Stimulated activated CD8-positive, alpha-beta memory T cell treated with anti-CD3 and anti-CD28 coated beads, Interleukin-12 subunit alpha, Interleukin-12 subunit beta, amount 100 ng/mL, for 24 hours (primary cell): ENCODE data around the gene ERO1A.
"Not testable (repeated sequence)": the region's sequence is repeated elsewhere in the genome, so short reads cannot be mapped to it uniquely, and the experiment has no call there.

Source experiments
- DNase-seq: peaks from one replicate; pipeline ENCODE4 v3.0.0-alpha.2; 2020; ENCODE audit errors: extremely low read depth

ERO1A gene, protein sequence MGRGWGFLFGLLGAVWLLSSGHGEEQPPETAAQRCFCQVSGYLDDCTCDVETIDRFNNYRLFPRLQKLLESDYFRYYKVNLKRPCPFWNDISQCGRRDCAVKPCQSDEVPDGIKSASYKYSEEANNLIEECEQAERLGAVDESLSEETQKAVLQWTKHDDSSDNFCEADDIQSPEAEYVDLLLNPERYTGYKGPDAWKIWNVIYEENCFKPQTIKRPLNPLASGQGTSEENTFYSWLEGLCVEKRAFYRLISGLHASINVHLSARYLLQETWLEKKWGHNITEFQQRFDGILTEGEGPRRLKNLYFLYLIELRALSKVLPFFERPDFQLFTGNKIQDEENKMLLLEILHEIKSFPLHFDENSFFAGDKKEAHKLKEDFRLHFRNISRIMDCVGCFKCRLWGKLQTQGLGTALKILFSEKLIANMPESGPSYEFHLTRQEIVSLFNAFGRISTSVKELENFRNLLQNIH

DNA sequence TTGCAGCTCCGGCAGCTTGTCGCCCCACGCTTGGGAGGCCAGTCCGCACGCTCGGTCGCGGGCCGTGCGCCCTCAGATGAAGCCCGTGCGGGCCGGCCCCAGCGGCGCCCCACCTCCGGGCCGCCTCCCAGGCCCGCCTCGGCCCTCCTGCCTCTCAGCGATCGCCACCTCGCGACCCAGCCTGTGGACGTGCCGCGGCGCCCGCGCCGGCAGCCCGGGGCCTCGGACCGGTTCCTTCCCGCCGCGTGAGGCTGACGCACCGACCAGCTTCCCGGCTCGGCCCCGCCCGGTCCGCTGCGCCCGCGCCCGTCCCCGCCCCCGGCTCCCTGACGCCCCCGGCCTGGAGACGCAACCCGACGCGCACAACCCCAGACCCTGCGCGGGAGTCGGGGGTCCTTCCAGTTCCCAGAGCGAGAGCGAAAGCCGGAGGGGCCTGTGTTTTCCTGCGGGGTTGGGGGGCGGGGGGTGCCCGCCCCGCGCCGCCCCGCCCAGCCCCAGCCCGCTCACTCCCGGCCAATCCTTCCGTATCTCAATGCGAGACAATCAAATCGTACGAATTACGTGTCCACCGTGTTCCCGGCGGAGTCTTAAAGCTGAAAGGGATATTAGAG, at the start of gene ERO1A:
TSS of gene ERO1A (minus strand) at position 78 of the 611 bp plus-strand sequence. CDS start at position 1, 77 bp downstream.
- peak; percentile 28 for DNase-seq

DNA sequence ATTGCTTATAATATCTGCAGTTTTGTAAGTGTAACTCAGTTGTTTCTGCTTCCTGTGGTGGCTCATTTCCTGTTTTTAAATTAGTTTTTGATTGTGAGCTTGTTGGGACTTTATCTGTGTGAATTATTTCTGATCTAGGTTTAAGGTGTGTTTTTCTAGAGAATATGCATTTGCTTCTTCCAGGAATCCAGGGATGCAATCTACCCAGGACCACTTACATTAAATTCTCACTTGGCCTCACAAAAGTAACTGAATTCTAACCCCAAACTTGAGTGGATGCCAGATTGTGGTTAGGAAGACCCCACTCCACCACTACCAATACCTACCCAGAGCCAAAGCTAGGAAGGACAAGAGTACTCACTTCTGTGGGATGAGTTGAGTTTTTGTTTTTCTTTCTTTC, 46.5 kb upstream of the ERO1A start:
- DNase-seq = no peak

DNA sequence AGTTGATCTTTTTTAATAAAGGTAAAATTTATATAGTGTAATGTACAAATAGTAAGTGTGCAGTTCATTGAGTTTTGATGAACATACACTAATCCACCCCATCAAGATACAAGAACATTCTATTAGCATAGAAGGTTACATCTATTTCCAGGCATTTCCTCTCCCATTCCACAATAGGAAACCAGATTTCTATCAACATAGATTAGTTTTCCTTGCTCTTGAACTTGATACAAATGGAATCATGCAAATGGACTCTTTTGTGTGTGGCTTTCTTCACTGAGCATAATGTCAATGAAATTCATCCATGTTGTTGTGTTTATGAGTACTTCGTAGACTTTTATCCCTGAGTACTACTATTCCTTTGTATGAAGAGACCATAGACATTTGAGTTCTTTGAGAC, 45.4 kb upstream of the ERO1A start:
- no peak for DNase-seq

DNA sequence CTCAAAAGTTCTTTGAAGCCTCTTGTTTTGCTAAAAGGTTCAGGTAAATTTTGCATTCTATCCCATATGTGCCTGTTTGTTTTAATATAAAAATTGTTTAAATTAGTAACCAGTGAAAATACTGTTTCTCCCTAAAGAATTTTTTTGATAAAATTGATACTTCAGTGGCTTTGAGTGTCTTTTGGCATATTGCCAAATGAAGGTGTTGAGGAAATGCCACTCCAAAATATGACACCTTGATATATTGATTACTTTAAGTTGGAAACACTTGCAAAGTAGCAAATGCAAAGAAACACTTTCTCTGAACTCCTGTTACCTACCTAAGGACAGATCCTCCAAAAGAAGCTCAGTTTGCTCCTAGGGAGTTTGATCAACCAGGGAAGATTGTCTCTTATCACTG, 43.1 kb upstream of the ERO1A start:
- DNase-seq = no peak

DNA sequence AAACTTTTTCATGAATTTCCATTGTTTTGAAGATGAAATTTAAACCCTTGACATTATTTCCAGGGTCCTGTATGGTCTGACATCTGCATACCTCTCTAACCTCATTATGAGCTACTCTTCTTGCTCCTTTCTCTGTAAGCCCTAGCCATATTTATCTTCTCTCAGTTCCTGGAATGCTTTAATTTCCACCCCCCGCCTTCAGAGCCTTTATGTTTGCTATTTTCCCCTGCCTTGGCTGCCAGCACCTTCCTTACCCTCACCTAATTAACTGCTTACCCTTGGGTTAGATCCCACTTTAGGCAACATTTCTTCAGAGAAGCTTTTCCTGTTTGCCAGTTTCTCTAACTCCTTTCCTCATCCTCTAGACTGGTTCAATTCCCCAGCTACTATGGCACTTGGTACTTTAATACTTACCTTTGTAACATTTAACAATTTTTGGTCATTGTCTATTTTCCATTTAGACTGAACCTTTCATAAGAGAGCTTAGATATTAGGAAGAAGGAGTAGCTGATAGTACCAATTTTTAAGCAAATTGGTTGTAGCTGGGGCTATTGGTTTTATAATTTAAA, 40.6 kb upstream of the ERO1A start:
- DNase-seq = no peak

DNA sequence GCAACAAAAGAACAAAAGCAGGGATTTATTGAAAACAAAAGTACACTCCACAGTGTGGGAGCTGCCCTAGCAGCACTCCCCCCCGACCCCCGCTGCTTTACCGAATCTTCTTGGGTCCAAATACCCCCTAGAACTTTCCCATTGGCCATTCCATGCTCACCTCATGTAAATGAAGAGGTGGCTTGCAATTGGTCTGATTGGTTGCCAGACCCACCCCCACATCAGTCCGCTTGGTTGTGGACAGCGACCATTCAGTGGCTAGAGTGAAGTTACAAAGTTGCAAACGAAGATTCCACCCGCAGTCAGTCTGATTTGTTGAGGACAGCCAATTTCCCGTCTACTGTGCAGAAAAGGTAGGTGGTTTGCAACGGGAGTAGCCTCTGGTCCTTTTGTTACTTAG, 38.5 kb upstream of the ERO1A start:
- DNase-seq = no peak

DNA sequence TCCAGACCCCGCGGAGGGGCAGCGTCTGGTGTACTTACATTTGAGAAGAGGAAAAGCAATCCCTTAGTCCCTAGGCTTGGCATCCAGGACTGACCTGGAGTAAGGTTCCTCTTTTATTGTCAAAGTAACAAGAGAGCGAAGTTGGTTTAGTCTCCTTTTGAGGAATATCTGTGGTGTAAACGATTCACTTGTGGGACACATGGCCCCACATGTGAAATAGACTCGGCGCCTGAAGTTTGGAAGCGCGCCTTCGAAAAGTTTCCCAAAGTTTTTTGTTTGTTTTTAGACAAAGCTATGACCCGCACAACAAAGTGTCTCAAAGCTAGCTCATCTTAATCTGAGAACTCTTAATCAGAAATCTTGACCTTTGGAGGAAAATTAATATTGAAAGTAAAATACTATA, 35.4 kb upstream of the ERO1A start:
- DNase-seq = no peak

DNA sequence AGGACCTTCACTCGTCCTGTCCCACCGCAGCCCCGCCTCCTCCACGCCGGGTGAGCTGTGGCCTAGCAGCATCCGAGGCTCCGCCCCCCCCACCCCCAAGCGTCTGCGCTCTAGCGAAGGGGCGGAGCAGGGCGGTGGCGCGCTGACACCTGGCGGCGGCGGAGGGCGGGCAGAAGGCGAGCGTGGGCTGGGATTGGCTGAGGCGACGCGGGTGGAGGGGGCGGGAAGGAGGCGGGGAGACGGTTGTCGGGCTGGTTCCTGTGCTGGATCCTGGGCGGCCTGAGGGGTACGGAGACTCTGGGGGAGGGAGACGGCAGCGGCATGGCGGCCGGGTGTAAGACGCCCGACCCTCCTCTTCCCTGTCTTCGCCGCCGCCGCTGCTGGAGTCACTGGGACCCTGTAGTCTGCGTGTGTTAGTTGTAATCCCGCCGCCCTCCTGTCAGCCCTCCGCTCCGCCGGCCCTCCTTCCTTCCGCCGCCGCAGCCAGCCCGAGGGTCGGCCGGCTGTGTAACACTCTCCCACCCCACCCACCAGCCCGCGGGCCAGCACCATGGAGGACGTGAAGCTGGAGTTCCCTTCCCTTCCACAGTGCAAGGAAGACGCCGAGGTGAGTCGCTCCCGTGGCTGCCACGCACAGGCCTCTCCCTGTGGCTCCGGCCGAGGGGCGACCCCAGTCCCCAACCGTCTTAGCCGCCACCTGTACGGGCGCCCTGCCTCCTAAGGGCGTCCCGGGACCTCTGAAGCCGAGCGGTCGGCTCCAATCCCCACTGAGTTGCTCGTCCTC, 34.8 kb upstream of the ERO1A start, which contains the start of gene STYX:
TSS of gene STYX (plus strand) at position 242 of the 784 bp plus-strand sequence. CDS start at position 551, 309 bp downstream.
- DNase-seq = peak; percentile 99

DNA sequence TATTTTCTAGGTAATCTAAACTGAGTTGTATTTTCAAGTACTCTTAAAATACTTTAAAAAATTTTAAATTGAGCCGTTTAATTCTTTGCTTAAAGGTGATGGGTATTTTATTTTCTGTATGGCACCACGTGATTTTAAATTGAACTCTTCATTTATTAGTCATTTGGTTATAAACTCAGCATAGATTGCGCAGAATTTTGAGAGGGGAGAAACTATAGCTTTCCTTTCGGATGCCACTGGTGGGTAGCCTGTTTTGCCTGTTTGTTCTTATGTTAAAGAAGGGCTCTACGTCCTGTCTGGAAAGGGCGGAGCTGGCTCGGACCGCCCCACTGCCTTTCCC, 34.2 kb upstream of the ERO1A start:
- no peak for DNase-seq

DNA sequence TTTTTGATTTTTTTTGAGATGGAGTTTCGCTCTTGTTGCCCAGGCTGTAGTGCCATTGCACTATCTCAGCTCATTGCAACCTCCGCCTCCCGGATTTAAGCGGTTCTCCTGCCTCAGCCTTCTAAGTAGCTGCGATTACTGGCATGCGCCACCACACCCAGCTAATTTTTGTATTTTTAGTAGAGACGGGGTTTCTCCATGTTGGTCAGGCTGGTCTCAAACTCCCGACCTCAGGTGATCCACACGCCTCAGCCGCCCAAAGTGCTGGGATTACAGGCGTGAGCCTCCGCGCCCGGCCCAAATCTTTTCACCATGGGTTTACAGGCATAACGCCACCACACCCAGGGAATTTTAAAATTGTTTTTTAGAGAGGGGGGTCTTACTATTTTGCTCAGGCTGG, 33.7 kb upstream of the ERO1A start:
- DNase-seq = not testable (repeated sequence)

DNA sequence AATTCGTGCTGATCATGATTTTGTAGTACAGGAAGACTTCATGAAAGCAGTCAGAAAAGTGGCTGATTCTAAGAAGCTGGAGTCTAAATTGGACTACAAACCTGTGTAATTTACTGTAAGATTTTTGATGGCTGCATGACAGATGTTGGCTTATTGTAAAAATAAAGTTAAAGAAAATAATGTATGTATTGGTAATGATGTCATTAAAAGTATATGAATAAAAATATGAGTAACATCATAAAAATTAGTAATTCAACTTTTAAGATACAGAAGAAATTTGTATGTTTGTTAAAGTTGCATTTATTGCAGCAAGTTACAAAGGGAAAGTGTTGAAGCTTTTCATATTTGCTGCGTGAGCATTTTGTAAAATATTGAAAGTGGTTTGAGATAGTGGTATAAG, 32.2 kb upstream of the ERO1A start:
- DNase-seq = not testable (repeated sequence)

DNA sequence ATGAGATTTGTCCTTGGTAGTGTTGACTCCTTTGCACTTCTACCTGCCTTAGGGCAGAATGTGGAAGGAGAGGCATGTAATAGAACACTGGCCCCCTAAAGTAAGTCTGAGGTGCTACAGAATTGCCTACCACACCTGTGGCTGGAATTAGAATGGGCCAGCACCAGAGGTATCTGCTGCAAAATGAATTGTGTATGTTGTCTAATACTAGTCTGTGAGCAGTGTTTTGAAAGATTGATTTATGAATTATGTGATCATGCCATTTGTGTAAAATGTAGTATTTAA, 28.9 kb upstream of the ERO1A start:
- DNase-seq = no peak

DNA sequence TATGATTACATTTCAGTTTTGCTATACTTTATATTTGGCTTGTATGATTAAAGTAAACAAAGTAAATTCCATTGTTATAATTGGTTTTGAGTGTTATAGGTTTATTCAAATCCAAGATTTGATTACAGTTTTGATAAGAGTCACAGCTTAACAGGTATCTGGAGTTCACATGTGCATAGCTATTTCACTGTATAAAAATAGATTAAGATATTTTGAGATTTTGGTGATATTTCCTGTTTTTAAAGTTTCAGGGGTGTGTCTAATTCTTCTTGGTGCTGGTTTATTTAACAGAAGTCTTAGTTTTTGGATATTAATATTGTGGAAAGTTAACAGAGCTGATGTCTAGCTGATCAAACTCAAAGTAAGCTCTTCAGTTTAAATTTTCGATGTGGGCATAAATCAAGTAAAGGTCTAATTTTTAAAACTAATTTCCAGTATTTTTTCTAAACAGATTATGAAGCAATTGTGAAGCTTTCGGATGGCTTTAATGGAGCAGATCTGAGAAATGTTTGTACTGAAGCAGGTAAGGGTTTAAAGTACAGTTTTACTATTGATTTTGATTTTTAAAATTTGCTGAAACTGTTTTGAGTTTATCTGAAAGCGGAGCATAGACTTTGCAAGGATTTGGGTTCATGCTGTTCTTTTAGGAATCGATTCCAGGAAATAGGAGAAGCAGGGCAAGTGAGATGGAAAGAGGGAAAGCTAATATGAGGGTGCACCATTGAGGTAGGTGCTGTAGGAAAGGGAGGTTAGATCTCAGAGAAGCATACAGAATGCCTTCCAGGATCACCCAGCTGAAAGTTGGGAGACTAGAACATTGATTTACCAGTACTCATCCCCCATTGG, 28.4 kb upstream of the ERO1A start:
- no peak for DNase-seq

DNA sequence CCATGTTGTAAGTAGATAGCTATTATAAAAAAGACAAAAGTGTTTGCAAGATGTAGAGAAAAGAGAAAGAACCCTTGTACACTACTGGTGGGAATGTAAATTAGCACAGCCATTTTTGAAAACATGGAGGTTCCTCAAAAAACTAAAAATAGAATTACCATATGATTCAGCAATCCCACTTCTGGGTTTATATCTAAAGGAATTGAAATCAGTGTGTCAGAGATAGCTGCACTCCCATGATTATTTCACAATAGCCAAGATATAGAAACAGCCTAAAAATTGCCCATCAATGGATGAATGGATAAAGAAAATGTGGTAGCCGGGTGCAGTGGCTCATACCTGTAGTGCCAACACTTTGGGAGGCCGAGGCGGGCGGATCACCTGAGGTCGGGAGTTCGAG, 20.8 kb upstream of the ERO1A start:
- DNase-seq = no peak

DNA sequence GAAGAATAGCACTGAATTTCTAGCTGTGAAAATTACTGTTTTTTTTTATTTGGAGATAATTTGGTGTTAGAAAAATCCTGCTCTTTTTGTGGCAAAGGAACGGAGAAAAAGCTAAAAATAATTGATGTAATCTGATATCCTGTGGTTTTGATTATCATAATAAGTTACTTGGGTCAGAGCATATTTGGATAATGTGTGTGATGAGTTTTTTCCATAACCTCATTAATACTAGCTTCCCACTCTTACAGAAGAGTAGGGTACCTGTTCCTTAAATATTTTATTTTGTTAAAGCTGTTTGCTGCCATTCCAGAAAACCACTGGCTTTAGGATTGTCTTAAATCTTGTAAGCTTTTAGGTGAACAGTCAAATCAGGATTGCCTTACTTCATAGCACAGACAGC, 16.3 kb upstream of the ERO1A start:
- no peak for DNase-seq

DNA sequence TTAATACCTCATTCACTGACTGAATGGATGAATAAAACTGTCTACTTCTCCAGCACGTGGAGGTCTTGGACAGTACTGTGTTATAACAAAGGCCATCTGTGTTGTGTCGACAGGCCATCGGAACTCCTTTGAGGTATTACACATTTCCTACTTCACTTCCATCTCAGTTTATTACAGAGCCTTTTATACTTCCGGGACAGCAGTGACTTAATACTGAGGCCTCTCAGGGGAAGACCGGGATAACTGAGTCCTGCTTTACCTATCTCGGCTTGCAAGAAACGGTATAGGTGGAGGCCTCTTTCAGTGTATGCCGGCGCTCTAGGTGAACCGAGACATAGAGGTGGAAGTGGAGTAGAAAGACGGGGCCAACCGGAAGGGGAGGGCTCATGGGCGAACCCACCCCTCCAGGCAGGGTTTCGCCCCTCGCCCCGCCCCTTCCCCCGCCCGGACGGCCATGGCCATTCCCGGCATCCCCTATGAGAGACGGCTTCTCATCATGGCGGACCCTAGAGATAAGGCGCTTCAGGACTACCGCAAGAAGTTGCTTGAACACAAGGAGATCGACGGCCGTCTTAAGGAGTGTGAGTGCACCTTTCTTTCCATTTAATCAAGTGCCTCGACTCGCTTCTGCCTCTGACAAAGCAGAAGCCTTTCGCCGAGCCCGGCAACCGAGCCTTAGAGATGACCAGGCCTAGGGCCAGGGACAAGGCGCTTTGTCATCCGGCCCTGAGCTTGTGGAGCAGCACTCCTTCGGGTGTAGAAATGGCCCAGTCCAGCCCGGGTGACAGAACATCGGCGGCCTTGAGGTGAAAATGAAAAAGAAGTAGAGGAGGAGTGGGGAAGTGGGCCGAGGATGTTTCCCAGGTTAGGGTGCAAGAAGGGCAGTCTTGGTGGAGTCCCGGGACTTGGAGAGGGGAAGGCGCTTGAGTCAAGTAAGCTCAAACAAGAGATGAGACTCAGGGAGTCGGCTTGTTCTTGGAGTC, 11.7 kb upstream of the ERO1A start, which contains the start of gene PSMC6:
TSS of gene PSMC6 (plus strand) at position 477 of the 983 bp plus-strand sequence. CDS start at position 497, 20 bp downstream.
- peak; percentile 94 for DNase-seq

DNA sequence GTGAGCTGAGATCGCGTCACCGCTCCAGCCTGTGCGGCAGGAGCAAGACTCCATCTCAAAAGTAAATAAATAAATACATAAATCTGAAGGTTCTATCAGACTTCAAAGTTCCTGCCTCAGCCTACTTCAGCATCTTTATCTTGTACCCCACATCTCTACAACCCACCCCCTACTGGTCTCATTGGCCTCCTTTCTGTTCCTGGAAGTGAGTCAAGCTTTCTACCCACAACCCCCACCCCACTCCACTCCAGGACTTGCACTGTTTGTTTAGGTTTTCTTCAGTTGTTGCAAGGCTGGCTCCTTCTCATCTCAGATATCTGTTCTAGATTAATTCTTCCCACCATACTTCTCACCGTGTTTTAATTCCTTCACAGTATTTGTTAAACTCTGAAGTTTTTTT, 10.9 kb upstream of the ERO1A start:
- no peak for DNase-seq

DNA sequence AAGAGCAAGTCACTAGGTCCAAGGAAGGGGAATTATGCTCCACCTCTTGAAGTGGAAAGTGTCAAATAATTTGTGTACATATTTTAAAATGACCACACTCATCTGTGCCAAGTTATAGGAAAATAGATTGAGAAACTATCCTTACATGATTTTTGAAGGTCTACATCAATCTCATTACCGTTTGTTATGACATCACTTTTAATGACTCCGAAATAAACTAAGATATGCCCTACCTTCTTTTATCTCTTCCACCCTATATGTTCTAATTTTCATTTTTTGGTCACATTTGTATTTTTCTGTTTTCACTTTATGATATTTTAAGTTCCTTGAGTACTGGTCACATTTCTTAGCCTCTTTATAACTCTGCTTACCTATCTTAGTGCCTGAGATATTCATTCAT, 8.3 kb upstream of the ERO1A start:
- no peak for DNase-seq

DNA sequence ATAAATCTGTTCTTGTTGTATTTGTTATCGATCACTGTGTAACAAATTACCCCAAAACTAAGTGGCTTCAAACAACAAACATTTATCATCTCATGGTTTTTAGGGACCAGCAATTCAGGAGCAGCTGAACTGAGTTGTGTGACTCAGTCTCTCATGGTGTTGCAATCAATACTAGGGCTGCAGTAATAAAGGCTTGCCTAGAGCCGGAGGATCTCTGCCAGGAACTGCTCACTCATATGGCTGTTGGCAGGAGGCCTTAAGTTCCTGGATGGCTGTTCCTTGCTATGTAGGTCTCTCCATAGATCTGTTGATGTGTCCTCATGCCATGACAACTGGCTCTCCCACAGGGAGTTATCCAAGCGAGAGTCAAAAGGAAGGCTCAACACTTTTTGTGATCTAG, 7.9 kb upstream of the ERO1A start:
- no peak for DNase-seq

DNA sequence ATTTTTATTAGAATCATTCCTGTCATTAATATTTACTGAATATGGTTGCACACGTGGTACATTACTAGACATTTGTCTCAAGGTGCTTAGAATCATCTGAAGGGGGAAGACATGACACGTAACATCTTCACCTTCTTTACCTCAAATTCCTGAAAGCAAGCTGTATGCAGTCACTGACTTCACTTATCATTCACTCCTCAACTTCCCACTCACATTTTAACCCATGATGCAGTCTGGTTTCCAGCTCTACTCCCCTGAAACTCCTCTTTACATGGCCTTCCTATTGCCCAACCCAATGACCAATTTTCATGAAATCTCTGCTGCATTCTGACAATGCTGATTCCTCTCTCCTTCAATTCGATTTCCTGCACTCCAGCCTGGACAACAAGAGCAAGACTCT, 5.9 kb upstream of the ERO1A start:
- DNase-seq = no peak
